NB4 (cell line): ENCODE measurements around the gene IRS2.

Source experiments
- CTCF ChIP-seq: IDR thresholded peaks from one replicate; pipeline ENCODE4 v1.5.1; 2012; ENCODE audit warnings: low read depth, low read length
- MAX ChIP-seq: IDR thresholded peaks from 2 replicates; pipeline ENCODE4 v1.6.1; 2011; ENCODE audit warnings: low read depth, low read length
- MYC ChIP-seq: IDR thresholded peaks from 2 replicates; pipeline ENCODE4 v1.6.1; 2011; ENCODE audit warnings: low read depth, low read length
- POLR2A ChIP-seq: IDR thresholded peaks from 2 replicates; pipeline ENCODE4 v1.6.1; 2011; ENCODE audit warnings: mild to moderate bottlenecking; ENCODE audit not compliant: insufficient read length; ENCODE audit errors: extremely low read depth

- TF ChIP-seq CTCF: no peak
- no peak for TF ChIP-seq POLR2A
- peak; percentile 20; the same call in 1 of the 2 replicates for TF ChIP-seq MAX
- no peak for TF ChIP-seq MYC
Measured at GRCh38 chr13:109707742-109708617, 78.4 kb downstream of the IRS2 start.
